Neuron (in vitro differentiated cells): ENCODE results near the gene GALNT16.
"Not testable (repeated sequence)": the region's sequence is repeated elsewhere in the genome, so short reads cannot be mapped to it uniquely, and the experiment has no call there.

Experiments
- H2AFZ ChIP-seq: one replicate; pipeline ENCODE4 v1.6.1; 2013; ENCODE audit warnings: low read depth, mild to moderate bottlenecking, inconsistent platforms, low read length, moderate library complexity
- H3K27me3 ChIP-seq: one replicate; pipeline ENCODE4 v1.6.1; 2013; ENCODE audit warnings: low read length; ENCODE audit not compliant: insufficient read depth
- H3K36me3 ChIP-seq: one replicate; pipeline ENCODE4 v1.6.1; 2013; ENCODE audit warnings: low read length; ENCODE audit not compliant: insufficient read depth
- H3K4me1 ChIP-seq: one replicate; pipeline ENCODE4 v1.6.1; 2013; ENCODE audit warnings: low read length; ENCODE audit not compliant: insufficient read depth
- H3K4me3 ChIP-seq: 2 replicates; pipeline ENCODE4 v1.5.1; 2013; ENCODE audit warnings: mild to moderate bottlenecking, low read length, moderate library complexity
- H3K9me3 ChIP-seq: one replicate; pipeline ENCODE4 v1.6.1; 2013; ENCODE audit warnings: low read length

GALNT16 gene

DNA sequence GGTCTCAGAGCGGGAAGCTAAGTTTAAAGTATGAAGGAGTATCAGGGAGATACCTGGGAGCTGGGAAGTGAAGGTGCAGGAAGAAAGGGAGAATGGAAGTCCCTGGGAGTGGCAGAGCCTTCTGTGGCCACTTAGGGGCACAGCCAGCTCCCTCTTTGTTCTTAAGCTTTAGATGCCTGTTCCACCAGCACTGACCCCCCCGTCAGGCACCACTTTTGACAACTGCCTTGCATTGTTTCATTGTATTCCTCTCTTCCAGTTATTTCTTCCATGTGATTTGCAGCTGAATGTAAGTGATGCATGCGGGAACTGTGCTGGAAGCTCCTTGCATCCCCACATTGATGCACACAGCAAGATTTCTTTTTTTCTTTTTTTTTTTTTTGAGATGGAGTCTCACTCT, 2.6 kb downstream of the GALNT16 start:
- Histone ChIP-seq H3K4me3 (no peak overlapping the region), H3K4me1 (peaks cover 40% of the 10 kb centered on the region), H2AFZ (no peak overlapping the region), H3K36me3 (no peaks in the 10 kb centered on the region), H3K27me3 (no peaks in the 10 kb centered on the region), H3K9me3 (no peaks in the 10 kb centered on the region)

GRCh38 chr14:69263364-69263763, 3.4 kb downstream of the GALNT16 start:
- Histone ChIP-seq H3K36me3 (no peaks in the 10 kb centered on the region), H3K4me1 (peaks cover 37% of the 10 kb centered on the region), H2AFZ (no peak overlapping the region), H3K27me3 (no peaks in the 10 kb centered on the region), H3K4me3 (no peak overlapping the region), H3K9me3 (no peaks in the 10 kb centered on the region)

DNA sequence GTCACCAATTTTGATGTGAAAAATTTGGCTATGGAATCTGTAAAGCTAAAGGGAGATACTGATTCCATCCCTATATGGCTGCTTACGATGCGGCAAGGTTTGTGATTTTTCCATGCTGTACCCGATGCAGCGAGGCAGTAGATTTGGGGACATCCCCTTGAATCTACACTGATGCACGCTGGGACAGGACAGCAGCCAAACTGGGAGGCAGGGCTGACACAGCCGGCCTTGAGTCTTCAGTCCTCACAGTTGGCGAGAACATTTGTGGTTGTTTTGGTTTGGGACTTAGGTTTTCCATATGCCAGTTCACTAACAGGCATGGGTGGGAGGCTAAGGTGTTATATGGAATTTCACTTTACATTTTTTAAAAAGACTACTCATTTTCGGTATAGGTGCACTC, 3.8 kb downstream of the GALNT16 start:
- Histone ChIP-seq H3K27me3 (no peaks in the 10 kb centered on the region), H2AFZ (no peak overlapping the region), H3K36me3 (no peaks in the 10 kb centered on the region), H3K4me3 (no peak overlapping the region), H3K4me1 (peaks cover 33% of the 10 kb centered on the region), H3K9me3 (no peaks in the 10 kb centered on the region)

GRCh38 chr14:69266572-69267345, 6.8 kb downstream of the GALNT16 start:
- peaks cover 21% of the 10 kb centered on the region for H3K4me1 ChIP-seq
- H3K36me3 ChIP-seq: no peaks in the 10 kb centered on the region
- no peaks in the 10 kb centered on the region for H3K9me3 ChIP-seq
- no peak overlapping the region for H2AFZ ChIP-seq
- no peak overlapping the region for H3K4me3 ChIP-seq
- H3K27me3 ChIP-seq: no peaks in the 10 kb centered on the region

DNA sequence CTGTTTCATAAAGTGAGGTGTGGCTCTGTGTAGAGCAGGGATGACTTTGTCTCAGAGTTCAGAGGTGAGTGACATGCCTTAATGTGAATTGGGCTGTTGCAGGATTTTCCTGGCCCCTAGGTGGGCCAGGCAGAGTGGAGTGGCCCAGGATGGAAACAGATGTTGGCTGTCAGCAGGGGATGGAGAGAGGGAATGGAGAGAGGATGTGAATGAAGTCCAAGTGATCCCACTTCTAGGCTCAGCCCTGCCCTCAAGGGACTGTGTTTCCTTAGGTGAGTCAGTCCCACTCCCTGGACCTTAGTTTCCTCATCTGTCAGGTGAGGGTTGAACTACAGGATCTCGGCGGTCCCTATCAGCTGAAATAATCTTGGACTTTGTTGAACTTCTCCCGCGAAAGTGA, 7.5 kb downstream of the GALNT16 start:
- H3K4me1 ChIP-seq: peaks cover 13% of the 10 kb centered on the region
- H3K27me3 ChIP-seq: no peaks in the 10 kb centered on the region
- no peak overlapping the region for H3K4me3 ChIP-seq
- H2AFZ ChIP-seq: no peak overlapping the region
- no peaks in the 10 kb centered on the region for H3K36me3 ChIP-seq
- H3K9me3 ChIP-seq: no peaks in the 10 kb centered on the region

DNA sequence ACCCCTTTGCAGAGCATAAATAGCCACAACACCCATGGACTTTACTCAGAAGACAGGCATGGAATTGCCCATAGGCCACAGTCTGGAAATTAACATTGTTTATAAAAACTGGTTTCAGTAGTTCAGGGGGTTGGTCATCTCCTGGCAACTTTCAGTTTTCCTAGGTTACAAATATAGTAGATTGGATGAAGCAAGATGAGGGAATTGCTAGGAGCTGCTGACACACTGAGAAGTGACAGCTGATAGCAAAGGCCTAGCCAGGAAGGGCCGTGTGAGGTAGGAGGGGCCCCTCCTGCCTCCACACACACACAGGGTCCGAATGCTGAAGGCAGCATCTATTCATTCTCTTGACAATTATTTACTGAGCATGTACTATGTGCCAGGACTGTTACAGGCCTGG, 8.3 kb downstream of the GALNT16 start:
- H3K4me1 ChIP-seq: peaks cover 7% of the 10 kb centered on the region
- no peaks in the 10 kb centered on the region for H3K36me3 ChIP-seq
- H3K4me3 ChIP-seq: no peak overlapping the region
- no peaks in the 10 kb centered on the region for H3K9me3 ChIP-seq
- H3K27me3 ChIP-seq: no peaks in the 10 kb centered on the region
- H2AFZ ChIP-seq: no peak overlapping the region

DNA sequence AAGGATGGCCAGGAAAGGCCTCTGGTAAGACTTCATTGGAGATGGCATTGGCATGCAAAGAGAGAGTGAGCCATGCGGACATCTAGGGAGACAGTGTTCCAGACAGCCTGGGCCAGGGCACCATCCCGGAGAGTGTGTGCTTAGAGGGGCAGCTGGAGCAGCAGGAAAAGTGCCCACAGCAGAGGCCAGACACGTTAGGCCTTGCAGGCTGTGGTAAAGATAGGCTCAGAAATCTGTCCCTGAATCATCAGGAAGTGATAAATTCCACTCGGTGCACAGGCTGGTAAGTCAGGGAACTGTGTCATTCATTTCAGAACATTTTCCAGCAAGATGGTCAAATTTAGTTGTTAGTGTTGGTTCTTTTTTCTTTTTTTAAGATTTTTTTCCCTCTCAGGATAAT, 8.8 kb downstream of the GALNT16 start:
- no peaks in the 10 kb centered on the region for H3K27me3 ChIP-seq
- H3K9me3 ChIP-seq: no peaks in the 10 kb centered on the region
- no peak overlapping the region for H2AFZ ChIP-seq
- H3K4me3 ChIP-seq: no peak overlapping the region
- peaks cover 1% of the 10 kb centered on the region for H3K4me1 ChIP-seq
- no peaks in the 10 kb centered on the region for H3K36me3 ChIP-seq

- Histone ChIP-seq H3K4me1 (no peaks in the 10 kb centered on the region), H3K9me3 (no peaks in the 10 kb centered on the region), H3K36me3 (no peaks in the 10 kb centered on the region), H2AFZ (no peak overlapping the region), H3K27me3 (no peaks in the 10 kb centered on the region), H3K4me3 (no peak overlapping the region)
These were observed 9.4 kb downstream of the GALNT16 start for GRCh38 chr14:69269381-69269780.

DNA sequence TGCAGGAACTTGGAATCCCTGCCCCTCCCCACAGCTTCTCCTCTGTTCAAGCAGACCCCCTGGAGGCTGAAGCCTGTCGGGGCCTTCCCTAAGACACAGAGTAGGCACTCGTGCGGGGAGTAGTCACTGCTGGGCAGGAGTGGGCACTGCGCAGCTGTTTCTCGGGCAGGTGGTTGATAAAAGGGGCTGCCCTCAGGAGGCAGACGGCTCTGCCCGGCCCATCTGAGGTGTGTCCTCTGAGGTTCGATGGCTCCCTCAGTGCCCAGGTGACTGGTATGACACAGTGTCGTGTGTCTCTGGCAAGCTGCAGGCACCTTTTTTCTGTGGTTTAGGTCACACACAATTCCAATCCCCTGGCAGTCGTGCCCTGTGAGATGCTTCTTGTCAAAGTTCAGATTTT, 10.1 kb downstream of the GALNT16 start:
- no peaks in the 10 kb centered on the region for H3K9me3 ChIP-seq
- H3K4me3 ChIP-seq: no peak overlapping the region
- H3K27me3 ChIP-seq: no peaks in the 10 kb centered on the region
- no peaks in the 10 kb centered on the region for H3K4me1 ChIP-seq
- H3K36me3 ChIP-seq: no peaks in the 10 kb centered on the region
- H2AFZ ChIP-seq: no peak overlapping the region

GRCh38 chr14:69270795-69271708, 11.1 kb downstream of the GALNT16 start:
- no peaks in the 10 kb centered on the region for H3K36me3 ChIP-seq
- no peak overlapping the region for H2AFZ ChIP-seq
- H3K4me1 ChIP-seq: no peaks in the 10 kb centered on the region
- no peak overlapping the region for H3K4me3 ChIP-seq
- no peaks in the 10 kb centered on the region for H3K9me3 ChIP-seq
- no peaks in the 10 kb centered on the region for H3K27me3 ChIP-seq

GRCh38 chr14:69274321-69274720, 14.4 kb downstream of the GALNT16 start:
- Histone ChIP-seq H3K4me1 (no peaks in the 10 kb centered on the region), H3K27me3 (no peaks in the 10 kb centered on the region), H3K9me3 (peaks cover 3% of the 10 kb centered on the region), H3K36me3 (no peaks in the 10 kb centered on the region), H3K4me3 (no peak overlapping the region), H2AFZ (no peak overlapping the region)

GRCh38 chr14:69275331-69275730, 15.4 kb downstream of the GALNT16 start:
- H3K4me3 ChIP-seq: no peak overlapping the region
- peaks cover 3% of the 10 kb centered on the region for H3K9me3 ChIP-seq
- H3K36me3 ChIP-seq: no peaks in the 10 kb centered on the region
- no peaks in the 10 kb centered on the region for H3K27me3 ChIP-seq
- H2AFZ ChIP-seq: no peak overlapping the region
- H3K4me1 ChIP-seq: no peaks in the 10 kb centered on the region

DNA sequence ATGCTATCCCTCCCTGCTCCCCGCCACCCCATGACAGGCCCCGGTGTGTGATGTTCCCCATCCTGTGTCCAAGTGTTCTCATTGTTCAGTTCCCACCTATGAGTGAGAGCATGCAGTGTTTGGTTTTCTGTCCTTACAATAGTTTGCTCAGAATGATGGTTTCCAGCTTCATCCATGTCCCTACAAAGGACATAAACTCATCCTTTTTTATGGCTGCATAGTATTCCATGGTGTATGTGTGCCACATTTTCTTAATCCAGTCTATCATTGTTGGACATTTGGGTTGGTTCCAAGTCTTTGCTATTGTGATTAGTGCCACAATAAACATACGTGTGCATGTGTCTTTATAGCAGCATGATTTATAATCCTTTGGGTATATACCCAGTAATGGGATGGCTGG, 17.4 kb downstream of the GALNT16 start:
- not testable (repeated sequence) for H3K9me3 ChIP-seq, H3K4me3 ChIP-seq, H3K4me1 ChIP-seq, H2AFZ ChIP-seq, H3K36me3 ChIP-seq, H3K27me3 ChIP-seq
